ENCODE results near the gene CLIC6. TPM values are rescaled to one million over a fixed set of nuclear protein-coding genes. Genes with fewer than 3 reads are reported as not detected.
"Not testable (repeated sequence)": the region's sequence is repeated elsewhere in the genome, so short reads cannot be mapped to it uniquely, and the experiment has no call there.

CLIC6 gene
- total RNA-seq, 1 donor: under 0.01 TPM

GRCh38 chr21:34650861-34651431 is 17.8 kb upstream of the CLIC6 start:
- DNase-seq (ENCODE audit: low read depth): no peak
- TF ChIP-seq, protein P1, sequence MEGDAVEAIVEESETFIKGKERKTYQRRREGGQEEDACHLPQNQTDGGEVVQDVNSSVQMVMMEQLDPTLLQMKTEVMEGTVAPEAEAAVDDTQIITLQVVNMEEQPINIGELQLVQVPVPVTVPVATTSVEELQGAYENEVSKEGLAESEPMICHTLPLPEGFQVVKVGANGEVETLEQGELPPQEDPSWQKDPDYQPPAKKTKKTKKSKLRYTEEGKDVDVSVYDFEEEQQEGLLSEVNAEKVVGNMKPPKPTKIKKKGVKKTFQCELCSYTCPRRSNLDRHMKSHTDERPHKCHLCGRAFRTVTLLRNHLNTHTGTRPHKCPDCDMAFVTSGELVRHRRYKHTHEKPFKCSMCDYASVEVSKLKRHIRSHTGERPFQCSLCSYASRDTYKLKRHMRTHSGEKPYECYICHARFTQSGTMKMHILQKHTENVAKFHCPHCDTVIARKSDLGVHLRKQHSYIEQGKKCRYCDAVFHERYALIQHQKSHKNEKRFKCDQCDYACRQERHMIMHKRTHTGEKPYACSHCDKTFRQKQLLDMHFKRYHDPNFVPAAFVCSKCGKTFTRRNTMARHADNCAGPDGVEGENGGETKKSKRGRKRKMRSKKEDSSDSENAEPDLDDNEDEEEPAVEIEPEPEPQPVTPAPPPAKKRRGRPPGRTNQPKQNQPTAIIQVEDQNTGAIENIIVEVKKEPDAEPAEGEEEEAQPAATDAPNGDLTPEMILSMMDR (IDR thresholded peaks at IDR 0.05; ENCODE audit: insufficient read depth, low read depth, low read length): no peak
- H3K4me3 ChIP-seq (ENCODE audit: low read depth, low read length): no peak overlapping the region

- TF ChIP-seq, protein P1 (IDR thresholded peaks at IDR 0.05; ENCODE audit: insufficient read depth, low read depth, low read length): no peak
- DNase-seq (ENCODE audit: low read depth): no peak
- H3K4me3 ChIP-seq (ENCODE audit: low read depth, low read length): no peak overlapping the region
These were observed 17.2 kb upstream of the CLIC6 start for GRCh38 chr21:34651642-34652041.

DNA sequence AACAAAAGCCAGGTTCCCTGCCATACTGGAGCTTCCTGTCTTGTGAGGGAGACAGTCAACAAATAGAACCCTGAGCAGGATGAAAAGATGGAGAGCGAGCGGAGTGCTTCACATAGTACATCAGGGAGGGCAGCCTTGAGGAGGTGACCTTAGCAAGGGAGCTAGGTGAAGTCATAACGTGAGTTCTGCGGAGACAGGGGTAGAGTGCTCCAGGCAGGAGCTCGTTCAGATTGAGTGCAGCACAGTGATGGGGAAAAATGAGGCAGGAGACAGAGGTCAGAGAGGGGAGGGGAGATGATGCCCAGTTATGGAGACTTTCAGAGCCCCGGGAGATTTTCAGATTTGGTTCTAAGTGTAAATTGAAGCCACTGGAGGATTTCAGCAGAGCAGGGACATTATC is 15.3 kb upstream of the CLIC6 start:
- DNase-seq (ENCODE audit: low read depth): no peak
- TF ChIP-seq, protein P1 (IDR thresholded peaks at IDR 0.05; ENCODE audit: insufficient read depth, low read depth, low read length): no peak
- no peak overlapping the region for H3K4me3 ChIP-seq (ENCODE audit: low read depth, low read length)

GRCh38 chr21:34661848-34662247 is 6.9 kb upstream of the CLIC6 start:
- TF ChIP-seq, protein P1 (IDR thresholded peaks at IDR 0.05; ENCODE audit: insufficient read depth, low read depth, low read length): no peak
- no peak for DNase-seq (ENCODE audit: low read depth)
- H3K4me3 ChIP-seq (ENCODE audit: low read depth, low read length): no peak overlapping the region

- TF ChIP-seq, protein P1 (IDR thresholded peaks at IDR 0.05; ENCODE audit: insufficient read depth, low read depth, low read length): no peak
- DNase-seq (ENCODE audit: low read depth): no peak
- H3K4me3 ChIP-seq (ENCODE audit: low read depth, low read length): no peak overlapping the region
These were observed 1.0 kb upstream of the CLIC6 start for GRCh38 chr21:34667761-34668160.

DNA sequence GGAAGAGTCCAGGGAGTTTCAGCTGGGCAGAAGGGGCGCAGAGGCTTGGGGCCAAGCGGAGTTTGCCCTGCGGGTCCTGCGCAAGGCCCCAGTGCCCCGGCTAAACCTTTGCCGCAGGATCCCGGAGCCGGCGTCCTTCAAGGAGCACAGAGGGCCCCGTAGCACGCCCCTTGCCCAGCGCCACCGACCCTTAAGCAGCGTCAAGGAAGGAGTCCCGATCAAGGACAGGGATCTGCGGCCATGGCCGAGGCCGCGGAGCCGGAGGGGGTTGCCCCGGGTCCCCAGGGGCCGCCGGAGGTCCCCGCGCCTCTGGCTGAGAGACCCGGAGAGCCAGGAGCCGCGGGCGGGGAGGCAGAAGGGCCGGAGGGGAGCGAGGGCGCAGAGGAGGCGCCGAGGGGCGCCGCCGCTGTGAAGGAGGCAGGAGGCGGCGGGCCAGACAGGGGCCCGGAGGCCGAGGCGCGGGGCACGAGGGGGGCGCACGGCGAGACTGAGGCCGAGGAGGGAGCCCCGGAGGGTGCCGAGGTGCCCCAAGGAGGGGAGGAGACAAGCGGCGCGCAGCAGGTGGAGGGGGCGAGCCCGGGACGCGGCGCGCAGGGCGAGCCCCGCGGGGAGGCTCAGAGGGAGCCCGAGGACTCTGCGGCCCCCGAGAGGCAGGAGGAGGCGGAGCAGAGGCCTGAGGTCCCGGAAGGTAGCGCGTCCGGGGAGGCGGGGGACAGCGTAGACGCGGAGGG is 520 bp downstream of the CLIC6 start:
- peak overlapping the region; percentile 18 for H3K4me3 ChIP-seq (ENCODE audit: low read depth, low read length)
- no peak for DNase-seq (ENCODE audit: low read depth)
- TF ChIP-seq, protein P1 (IDR thresholded peaks at IDR 0.05; ENCODE audit: insufficient read depth, low read depth, low read length): no peak

DNA sequence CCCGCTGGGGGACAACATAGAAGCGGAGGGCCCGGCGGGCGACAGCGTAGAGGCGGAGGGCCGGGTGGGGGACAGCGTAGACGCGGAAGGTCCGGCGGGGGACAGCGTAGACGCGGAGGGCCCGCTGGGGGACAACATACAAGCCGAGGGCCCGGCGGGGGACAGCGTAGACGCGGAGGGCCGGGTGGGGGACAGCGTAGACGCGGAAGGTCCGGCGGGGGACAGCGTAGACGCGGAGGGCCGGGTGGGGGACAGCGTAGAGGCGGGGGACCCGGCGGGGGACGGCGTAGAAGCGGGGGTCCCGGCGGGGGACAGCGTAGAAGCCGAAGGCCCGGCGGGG is 1.1 kb downstream of the CLIC6 start:
- DNase-seq (ENCODE audit: low read depth): not testable (repeated sequence)
- H3K4me3 ChIP-seq (ENCODE audit: low read depth, low read length): peak overlapping the region; percentile 18

All from fibroblast of villous mesenchyme (primary cell).